A673 (cell line): ENCODE measurements around the gene HSPB1.
"Not testable (repeated sequence)": the region's sequence is repeated elsewhere in the genome, so short reads cannot be mapped to it uniquely, and the experiment has no call there.

ENCODE experiments used
- CTCF ChIP-seq: fragments of 300-800, 200-600 bp; sonication (generic); conservative IDR thresholded peaks from 2 replicates; pipeline ENCODE4 v1.5.1; 2017; ENCODE audit warnings: low read depth, mild to moderate bottlenecking, antibody characterized with exemption, low read length, moderate library complexity, mixed read lengths
- EZH2 ChIP-seq: fragments of 200-600 bp; sonication (generic); IDR thresholded peaks from 2 replicates; pipeline ENCODE4 v1.6.1; 2017; ENCODE audit warnings: borderline replicate concordance, low read depth, mild to moderate bottlenecking, mixed read lengths, antibody characterized with exemption, low read length; ENCODE audit not compliant: poor library complexity, severe bottlenecking

GRCh38 chr7:76271384-76271783 lies 31.1 kb upstream of the HSPB1 start:
- TF ChIP-seq CTCF, EZH2: not testable (repeated sequence)
